AG10803 (cell line): ENCODE data around the gene MYBPH.

ENCODE experiments used
- DNase-seq: peaks from one replicate; pipeline ENCODE4 v3.0.0; 2010; ENCODE audit warnings: low read depth
- H3K4me3 ChIP-seq: 2 replicates; pipeline ENCODE4 v1.5.1; 2011; ENCODE audit warnings: mild to moderate bottlenecking, low read length, control low read depth
- TF ChIP-seq, protein P1 (sequence below): conservative IDR thresholded peaks from 2 replicates; pipeline ENCODE4 v1.5.1; 2011; ENCODE audit warnings: mild to moderate bottlenecking, low read length, control low read depth, inconsistent platforms

Gene MYBPH

GRCh38 chr1:203217139-203217655, 41.6 kb upstream of the MYBPH start:
- TF ChIP-seq, protein P1, sequence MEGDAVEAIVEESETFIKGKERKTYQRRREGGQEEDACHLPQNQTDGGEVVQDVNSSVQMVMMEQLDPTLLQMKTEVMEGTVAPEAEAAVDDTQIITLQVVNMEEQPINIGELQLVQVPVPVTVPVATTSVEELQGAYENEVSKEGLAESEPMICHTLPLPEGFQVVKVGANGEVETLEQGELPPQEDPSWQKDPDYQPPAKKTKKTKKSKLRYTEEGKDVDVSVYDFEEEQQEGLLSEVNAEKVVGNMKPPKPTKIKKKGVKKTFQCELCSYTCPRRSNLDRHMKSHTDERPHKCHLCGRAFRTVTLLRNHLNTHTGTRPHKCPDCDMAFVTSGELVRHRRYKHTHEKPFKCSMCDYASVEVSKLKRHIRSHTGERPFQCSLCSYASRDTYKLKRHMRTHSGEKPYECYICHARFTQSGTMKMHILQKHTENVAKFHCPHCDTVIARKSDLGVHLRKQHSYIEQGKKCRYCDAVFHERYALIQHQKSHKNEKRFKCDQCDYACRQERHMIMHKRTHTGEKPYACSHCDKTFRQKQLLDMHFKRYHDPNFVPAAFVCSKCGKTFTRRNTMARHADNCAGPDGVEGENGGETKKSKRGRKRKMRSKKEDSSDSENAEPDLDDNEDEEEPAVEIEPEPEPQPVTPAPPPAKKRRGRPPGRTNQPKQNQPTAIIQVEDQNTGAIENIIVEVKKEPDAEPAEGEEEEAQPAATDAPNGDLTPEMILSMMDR: no peak
- H3K4me3 ChIP-seq: no peak overlapping the region
- no peak for DNase-seq

DNA sequence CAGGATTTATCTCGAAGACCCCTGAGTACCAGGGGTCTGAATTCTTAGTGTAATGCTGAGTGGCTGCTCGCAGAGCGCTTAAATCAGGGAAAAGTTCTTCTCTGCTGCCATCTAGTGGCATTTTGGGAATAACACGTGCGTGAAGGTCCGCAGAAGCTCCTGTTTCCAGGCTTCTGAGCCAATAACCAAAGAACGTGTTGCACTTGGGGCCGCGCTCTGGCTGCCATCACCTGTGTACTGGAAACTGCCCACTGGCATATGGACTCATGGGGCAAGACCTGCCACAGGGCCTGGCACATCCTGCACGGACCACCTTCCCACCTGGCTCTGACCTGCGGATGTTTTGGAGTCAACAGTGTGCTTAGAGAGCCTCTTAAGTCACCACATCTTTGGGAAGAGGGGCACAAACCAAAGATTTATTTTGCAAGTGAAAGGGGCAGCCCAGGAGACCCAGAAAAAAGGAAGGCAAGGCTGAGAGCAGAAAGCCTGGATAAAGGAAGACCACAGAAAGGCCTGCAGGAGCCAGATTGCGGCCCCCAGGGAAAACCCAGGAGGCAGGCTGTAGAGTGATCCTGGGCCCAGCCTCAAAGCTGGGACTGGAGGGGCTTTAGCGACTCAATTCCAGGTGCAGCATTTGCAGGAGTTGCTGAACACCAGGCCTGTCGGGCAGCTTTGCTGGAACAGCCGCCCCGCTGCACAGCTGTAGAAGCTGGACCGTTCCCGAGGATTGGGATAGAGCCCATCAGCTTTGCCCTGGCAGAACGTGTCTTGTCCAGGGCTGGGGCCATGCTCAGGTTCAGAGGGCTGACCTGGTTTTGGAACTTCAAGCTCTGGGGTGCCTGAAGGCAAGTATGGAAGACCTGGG, 40.9 kb upstream of the MYBPH start:
- peak; percentile 61 for DNase-seq
- TF ChIP-seq, protein P1: peak; percentile 70
- H3K4me3 ChIP-seq: no peak overlapping the region

DNA sequence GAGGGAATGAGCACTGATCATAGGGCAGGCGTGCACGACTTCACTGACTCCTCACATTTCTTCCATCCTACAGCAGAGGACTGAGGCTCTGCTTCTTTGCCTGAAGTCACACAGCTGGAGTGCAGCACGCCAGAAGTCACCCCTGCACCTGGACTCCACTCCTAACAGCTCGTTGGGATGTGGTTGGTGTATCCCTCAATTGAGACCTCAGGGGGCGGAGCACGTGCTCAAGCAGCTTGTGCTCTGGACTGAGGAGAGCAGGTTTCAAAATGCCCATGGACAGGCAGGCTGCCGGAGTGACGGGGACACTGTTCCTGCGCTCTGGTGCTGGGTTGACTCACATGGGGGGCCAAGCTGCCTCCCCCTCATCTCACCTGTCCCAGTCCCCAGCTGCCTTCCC, 39.9 kb upstream of the MYBPH start:
- H3K4me3 ChIP-seq: no peak overlapping the region
- no peak for DNase-seq

GRCh38 chr1:203214871-203215270, 39.2 kb upstream of the MYBPH start:
- TF ChIP-seq, protein P1: no peak
- no peak for DNase-seq
- H3K4me3 ChIP-seq: no peak overlapping the region

More for the DNA sequence above, 39.9 kb upstream of the MYBPH start:
- TF ChIP-seq, protein P1: no peak

- TF ChIP-seq, protein P1: no peak
- DNase-seq: no peak
- no peak overlapping the region for H3K4me3 ChIP-seq
Observed at GRCh38 chr1:203213126-203213525, 37.5 kb upstream of the MYBPH start.

- no peak for DNase-seq
- TF ChIP-seq, protein P1: no peak
- H3K4me3 ChIP-seq: no peak overlapping the region
Observed at GRCh38 chr1:203211812-203212211, 36.2 kb upstream of the MYBPH start.

DNA sequence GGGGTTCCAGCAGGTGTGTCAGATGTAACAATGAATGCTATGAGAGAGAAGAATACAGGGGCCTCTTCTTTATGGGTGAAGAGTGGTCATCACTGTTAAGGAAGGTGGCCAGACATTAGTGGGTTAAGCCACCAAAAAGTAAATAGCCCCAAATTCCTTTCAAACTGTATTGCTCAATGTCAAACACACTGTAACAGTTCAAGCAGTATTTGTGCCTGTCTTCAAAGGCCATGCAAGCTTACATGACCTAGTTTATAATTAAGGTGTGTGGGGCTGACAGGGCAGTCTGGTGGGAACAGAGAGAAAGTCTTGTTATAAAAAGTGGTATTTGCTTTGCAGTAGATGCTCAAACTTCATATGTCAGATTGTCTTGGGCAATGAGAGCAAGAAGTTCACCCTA, 35.4 kb upstream of the MYBPH start:
- TF ChIP-seq, protein P1: no peak
- no peak for DNase-seq

More for the DNA sequence above, 35.4 kb upstream of the MYBPH start:
- no peak overlapping the region for H3K4me3 ChIP-seq
